ENCODE data around the gene COMTD1.

GRCh38 chr10:75283671-75284470 is 48.1 kb upstream of the COMTD1 start:
- TF ChIP-seq POLR2A (IDR thresholded peaks at IDR 0.05; ENCODE audit: extremely low read depth, insufficient read length) (no peak), CTCF (IDR thresholded peaks at IDR 0.05; ENCODE audit: low read depth, low read length) (no peak), MYC (IDR thresholded peaks at IDR 0.05; ENCODE audit: low read depth, low read length) (no peak), MAX (IDR thresholded peaks at IDR 0.05; ENCODE audit: low read depth, low read length) (no peak)

All from NB4 (cell line).